Activated CD8-positive, alpha-beta memory T cell treated with anti-CD3 and anti-CD28 coated beads for 48 hours (primary cell): ENCODE results near the gene PPP6R1.

Experiments used
- DNase-seq, 3 experiments: peaks; one replicate each; pipeline ENCODE4 v3.0.0-alpha.2; 2020; ENCODE audit warnings: low read depth in 2 of 3, low spot score in 2 of 3

Gene PPP6R1

DNA sequence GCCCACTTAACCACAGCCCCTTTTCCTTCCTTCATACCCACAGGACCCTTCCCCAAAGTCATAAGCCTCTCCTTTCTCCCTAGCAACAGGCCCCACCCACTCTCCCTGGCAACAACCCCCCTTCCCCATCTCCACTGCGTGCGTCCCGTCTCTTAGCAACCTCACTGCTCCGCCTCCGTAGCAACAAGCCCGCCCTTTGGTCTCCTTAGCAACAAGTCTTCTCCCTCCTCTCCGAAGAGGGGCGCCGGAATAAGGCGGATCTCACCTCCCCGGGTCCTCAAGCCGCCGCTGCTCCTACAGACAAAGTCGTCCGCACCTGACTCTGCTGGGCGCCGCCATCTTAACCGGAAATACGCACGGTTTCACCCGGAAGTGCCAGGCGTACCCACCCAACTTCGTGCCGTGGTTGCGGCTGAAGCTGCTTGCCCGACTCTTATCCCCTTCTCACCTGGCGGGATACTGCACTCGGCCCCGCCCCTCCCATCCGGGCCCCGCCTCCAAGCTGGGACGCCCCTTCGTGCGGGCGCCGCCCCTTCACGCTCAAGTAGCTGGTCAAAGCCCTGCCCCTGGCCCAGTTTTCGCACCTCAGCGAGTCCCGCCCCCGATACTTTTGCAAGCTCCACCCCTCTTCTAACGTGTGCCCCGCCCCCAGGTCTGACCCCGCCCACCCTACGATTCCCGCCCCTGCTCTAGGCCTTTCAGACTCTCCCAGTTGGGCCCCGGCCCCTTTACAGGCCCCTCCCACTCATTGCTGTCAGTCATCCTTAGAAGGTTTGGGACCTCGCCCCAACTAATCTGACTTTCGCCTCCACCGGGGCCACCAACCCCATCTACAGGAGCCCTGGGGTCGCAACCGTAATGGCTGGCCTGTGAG is 21.2 kb upstream of the PPP6R1 start, which contains the start of gene HSPBP1:
Gene HSPBP1, minus strand, starts transcription at position 341 of the 874 bp plus-strand sequence. CDS start 502 bp downstream, outside the sequence.
- peak; percentile 93 to 95 (median 95) for DNase-seq

DNA sequence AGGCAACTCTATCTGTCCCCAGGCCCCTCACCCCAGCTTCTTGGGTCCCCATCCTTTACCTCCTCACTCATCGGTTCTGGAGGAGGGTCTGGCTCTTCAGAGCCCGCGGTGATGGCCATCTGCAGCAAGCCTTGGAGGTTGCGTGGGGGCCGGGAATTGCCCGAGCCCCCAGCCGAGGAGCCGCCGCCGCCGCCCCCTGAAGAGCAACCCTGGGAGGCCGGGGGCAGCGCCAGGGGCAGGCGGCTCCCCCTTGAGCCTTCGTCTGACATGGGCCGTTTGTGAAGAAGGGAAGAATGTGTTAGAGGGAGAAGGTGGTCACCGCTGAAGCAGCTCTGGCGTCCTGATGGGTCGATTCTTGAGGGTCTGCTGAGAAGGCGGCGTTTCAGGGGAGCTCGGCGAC is 20.5 kb upstream of the PPP6R1 start:
- no peak for DNase-seq

DNA sequence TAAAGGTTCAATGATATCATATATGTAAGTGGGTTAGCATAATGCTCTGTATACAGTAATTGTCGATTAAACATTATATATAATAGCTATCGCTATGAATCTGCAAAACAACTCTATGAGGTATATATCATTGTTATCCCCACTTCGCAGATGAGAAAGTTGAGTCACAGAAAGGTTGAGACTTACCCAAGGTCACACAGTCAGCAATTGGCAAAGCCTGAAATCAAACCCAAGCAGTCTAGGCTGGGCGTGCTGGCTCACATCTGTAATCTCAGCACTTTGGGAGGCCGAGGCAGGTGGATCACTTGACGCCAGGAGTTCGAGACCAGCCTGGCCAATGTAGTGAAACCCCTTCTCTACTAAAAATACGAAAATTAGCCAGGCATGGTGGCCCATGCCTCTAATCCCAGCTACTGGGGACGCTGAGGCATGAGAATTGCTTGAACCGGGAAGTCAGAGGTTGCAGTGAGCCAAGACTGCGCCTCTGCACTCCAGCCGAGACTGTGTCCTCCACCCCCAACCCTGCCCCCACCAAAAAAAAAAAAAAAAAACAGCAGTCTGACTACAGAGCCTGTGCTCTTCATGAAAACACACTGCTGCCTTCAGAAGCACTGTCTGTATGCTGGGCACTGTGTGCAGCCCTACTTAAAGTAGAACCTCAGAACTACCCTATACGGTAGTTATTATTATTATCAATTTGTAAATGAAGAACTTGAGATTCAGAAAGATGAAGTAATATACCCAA is 19.7 kb upstream of the PPP6R1 start:
- no peak for DNase-seq

DNA sequence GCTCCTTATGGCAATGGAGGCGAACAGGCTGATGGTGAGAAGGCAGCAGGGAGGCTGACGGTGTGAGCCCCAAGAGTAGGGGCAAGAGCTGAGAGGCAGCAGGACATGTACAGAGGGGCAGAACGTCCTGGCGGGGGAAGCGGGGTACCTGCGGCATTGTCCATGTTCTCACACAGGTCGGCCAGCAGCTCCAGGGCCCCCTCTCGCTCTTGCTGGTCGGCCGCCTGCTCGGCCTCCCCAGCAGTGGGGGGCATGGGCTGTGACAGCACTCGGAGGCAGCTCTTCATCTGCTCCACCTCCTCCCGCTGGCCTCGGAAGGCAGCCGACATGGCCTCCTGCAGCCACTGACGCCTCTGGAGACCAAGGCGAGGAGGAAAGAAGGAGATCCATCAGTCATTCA is 18.7 kb upstream of the PPP6R1 start:
- DNase-seq = no peak

DNA sequence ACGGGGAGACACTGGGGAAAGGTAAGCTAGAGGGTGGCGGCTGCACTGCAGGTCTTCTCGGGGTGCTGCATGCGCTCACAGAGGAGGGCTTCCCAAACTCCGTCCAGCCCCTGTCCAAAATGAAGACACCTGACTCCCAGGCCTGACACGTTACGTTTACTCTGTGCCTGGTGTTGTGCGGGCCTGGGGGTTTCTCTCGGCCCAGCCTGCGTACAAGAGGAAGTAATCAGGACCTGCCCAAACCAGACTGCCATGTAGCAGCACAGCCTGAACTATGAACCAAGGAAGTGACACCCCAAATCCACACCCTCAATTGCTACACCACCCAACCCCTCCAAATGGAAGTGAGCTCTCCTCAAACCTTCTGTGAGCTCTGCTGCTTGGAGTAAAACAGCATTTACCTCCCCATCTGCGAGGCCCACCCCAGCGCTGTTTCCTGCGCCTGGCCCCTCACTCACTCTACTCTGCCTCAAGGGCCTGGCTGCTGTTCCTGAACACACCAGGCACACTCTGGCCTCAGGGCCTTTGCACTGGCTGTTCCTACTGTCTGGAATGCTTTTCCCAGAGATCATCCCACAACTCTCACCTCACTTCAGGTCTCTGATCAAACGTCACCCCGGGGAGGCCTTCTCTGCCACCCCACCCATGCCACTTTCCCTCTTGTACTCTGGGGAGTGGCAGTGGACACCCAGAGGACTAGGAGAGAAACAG is 18.1 kb upstream of the PPP6R1 start:
- DNase-seq = no peak

DNA sequence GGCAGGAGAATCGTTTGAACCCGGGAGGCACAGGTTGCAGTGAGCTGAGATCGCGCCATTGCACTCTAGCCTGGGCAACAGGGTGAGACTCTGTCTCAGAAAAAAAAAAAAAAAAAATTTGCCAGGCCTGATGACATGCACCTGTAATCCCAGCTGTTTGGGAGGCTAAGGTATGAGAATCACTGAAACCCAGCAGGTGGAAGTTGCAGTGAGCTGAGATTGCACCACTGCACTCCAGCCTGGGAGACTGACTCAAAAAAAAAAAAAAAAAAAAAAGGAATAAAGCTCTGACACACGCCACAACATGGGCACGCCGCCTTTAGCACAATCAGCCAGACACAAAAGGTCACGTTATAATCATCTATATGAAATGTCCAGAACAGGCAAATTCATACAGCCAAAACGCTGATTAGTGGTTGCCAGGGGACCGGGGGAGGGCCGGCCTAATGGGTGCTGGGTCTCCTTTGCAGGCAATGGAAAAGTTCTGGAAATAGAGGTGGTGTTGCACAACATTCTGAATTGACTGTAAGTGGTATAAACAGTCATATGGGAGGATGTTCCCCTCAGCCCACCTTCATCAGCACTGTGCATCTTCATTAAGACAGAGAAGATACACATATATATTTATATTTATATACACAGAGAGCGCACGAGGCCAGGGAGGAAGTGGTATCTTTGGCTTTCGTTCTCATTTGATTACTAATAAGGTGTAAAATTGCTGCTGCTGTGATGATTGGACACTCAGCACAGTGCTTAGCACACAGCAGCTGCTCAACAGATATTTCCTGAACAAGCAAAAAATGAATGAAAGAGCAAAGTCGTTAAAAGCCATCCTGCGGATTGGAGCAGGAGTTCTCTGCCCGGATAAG is 17.3 kb upstream of the PPP6R1 start:
- no peak for DNase-seq

DNA sequence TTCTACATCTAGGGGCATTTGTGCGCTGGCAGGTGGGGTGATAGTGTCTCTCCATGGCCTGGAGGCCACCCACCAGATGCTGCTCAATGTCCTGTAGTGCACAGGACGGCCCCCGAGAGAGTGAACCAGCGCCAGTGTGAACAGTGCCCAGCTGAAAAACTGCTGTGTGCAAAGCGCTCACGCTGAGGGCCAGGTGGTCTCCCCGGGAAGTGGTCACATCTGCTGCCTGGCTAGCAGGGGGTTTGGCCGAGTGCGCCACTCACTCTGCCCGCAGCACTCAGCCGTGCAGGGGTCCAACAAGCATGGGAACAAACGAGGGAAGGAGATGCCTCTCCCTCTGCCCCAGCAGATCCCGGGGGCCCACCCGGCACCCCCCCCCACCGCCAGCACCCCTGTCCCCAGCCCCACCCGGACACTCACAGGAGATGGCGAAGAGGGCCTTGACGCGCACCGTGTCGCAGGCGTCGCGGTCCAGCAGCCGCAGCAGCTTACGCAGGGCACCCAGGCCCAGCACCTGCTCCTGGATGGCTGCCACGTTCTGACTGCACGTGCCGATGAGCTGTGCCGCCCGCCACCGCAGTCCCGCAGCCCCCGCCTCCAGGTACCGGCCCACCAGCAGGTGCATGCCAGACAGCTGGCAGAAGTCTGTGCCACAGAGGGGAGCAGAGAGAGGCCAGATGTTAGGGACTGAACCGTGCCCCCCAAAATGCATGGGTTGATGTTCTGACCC is 15.3 kb upstream of the PPP6R1 start:
- no peak for DNase-seq

DNA sequence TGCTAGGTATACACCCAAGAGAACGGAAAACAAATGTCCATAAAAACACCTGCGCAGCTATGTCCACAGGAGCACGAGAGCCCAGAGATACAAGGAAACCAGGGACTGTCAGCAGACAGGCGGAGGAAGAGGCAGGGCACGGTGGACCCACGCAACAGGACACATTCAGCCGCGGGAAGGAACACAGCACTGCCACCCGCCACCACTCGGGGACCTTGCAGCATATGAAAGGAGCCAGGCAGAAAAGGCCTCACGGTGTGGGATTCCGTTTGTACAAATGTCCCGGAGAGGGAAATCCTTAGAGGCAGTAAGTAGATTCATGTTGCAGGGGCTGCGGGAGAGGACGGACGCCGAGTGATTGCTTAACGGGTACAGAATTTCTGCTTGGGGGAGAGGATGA is 13.3 kb upstream of the PPP6R1 start:
- DNase-seq = no peak

DNA sequence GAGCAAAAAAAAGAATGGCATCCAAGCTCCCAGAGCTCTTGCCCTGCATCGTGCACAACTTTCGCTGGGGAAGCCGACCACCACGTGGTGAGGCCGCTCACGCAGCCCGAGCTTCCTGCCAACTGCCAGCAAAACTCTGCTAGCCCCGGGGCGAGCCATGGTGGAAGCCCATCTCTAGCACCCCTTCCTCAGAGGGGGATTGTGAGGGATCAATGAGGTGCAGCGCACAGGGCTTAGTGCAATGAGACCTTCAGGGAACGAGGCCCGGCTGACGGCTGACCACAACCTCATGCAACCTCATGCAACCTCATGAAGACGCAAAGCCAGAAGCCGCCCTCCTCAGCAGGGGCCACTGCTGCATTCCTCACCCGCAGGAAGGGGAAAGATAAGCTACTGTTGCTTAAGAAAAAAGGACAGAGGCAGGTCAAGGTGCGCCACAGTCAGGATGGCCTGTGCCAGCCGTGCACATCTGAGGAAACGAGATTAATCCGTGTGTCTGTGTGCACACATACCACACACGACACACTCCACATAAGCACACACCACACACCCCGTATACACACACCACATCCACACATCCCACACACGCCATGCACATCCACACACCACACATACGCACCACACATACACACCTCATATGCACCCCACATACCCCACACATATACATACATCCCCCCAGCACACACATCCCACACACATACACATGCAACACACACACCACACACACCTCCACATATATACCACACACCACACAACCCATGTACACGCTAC is 11.5 kb upstream of the PPP6R1 start:
- no peak for DNase-seq

DNA sequence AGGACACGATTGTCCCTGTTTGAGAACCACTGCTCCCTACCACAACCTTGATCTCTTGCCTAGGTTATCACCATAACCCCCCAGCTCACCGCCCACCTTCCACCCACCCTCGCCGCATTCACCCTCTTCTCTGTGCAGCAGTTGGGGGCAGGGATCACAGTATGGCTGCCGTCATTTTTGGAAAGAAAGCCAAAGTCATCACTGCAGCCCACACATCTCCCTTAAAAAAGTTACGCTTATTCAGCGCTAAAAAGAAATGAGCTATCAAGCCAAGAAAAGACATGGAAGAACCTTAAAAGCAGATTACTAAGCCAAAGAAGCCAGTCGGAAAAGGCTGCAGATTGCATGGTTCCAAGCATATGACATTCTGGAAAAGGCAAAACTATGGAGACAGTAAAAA is 10.5 kb upstream of the PPP6R1 start:
- no peak for DNase-seq

DNA sequence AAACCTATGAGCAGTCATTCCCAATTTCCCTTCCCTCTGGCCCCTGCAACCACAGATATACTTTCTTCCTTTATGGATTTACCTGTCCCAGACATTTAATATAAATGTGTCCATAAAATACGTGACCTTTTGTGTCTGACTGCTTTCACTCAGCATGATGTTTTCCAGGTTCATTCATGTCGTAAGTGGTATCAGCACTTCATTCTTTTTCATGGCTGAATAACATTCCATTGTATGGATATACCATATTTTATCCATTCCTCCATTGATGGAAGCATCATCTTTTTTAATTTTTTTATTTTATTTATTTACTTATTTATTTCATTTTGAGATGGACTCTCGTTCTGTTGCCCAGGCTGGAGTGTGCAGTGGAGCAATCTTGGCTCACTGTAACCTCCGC is 8.0 kb upstream of the PPP6R1 start:
- DNase-seq = no peak

DNA sequence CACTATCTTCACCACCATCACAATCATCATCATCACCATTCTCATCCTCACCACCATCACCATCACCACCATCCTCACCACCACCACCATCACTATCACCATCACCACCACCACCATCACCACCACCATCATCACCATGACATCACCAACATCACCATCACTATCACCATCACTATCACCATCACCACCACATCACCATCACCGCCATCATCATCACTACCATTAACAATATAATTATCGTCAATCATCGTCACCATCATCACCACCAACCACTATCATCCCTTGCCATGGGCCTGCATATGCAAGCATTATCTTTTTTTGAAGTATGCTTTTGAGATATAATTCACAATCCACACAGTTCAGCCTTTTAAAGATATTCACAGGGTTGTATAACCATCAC is 7.6 kb upstream of the PPP6R1 start:
- no peak for DNase-seq

DNA sequence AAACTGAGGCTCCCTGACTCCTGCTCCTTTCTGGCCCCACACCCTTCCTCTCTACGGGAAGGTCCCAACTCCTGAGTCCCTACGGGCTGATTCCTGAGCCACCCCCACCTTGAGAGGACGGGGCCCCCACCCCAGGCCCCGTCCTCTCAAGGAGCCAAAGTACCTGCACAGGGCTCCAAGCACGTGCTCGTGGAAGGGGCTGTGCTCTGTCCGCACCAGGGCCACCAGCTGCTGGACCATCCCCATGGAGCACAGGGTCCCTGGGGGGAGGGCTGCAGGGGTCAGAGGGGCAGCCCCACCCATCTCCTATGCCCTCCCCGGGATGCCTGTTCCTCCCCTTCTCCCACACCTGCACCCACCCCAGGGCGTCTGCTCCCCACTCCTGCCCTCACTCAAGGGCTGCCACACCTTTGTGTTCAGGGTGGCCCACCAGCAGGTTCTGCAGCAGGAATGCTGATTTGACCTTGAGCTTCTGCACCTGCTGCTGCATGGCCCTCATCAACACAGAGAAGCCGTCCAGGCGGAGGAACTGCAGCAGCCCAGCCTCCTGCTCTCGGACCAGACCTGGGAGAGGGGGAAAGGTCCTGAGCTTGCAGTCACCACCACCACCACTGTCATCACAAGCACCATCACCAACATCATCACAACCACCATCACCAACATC is 7.0 kb upstream of the PPP6R1 start:
- DNase-seq = no peak

DNA sequence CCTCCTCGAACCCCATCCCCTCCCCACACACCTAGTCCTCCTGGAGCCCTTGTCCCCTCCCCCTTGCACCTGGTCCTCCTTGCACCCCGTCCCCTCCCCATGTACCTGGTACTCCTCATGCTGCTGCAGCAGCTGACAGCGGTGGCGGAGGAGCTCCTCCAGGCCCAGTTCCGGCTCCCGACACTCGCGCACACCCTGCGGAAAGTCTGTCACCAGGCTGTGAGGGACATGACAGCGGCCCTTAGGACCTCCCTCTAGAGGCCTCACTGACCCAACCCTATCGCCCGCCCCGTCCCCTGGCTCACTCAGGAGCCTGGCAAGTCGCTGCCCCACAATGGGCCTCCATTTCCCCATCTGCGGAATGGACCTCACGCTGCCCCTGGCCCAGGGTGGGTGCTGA is 6.4 kb upstream of the PPP6R1 start:
- DNase-seq = no peak

DNA sequence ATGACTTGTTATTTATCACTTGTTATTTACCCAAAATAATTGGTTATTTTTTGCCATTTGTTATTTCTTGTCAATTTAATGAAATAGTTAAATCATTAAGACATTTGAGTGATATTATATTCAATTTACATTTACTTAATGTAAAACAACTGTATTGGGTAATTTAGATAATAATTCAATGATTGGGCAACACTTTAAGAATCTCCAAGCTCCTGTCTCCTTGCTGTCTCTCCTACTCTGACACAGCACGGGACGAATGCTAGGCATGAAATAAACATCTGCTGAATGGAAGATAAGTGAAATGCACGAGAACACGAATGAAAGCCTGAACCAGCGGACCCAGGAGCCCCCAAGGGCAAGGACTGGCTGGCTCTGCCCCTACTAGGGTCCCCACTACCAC is 5.7 kb upstream of the PPP6R1 start:
- no peak for DNase-seq

DNA sequence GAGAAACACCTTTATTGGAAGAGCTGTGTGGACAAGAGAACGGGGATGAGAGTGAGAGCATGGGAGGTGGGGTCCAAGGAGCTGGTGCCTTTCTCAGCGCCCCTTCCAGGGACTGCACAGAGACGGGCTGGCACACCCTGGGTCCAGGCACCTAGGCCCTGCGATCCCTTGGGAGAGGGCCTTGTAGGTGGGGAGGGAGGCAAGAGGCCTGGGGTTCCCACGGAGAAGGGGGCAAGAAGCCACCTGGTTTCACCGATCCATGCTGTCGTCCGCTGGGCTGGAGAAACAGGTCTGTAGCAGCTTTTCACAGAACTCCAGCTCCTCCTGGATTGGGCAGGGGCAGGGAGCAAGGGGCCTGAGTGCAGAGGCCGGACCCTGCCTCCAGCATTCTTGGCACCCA is 3.5 kb upstream of the PPP6R1 start:
- DNase-seq = no peak

DNA sequence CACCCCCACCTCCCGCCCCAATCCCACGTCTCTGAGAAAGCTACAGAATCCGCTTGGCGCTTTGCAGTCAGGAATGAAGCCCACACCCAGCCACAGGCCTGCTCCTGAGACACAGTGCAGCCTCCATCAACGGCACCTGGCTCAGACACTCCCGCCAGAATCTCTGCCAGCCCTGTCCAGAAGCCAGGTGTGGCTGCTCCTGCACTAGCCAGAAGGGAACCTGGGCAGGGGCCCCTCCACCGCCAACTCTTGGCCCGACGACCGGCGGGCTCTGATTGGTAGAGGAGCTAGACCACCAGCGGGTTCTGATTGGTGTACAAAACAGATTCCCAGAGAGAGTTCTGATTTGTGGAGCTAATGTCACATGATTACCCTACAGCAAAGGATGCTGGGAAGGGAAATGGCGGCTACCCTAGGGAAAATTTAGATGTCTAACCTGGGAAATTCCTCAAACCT is 2.9 kb upstream of the PPP6R1 start:
- DNase-seq = no peak

DNA sequence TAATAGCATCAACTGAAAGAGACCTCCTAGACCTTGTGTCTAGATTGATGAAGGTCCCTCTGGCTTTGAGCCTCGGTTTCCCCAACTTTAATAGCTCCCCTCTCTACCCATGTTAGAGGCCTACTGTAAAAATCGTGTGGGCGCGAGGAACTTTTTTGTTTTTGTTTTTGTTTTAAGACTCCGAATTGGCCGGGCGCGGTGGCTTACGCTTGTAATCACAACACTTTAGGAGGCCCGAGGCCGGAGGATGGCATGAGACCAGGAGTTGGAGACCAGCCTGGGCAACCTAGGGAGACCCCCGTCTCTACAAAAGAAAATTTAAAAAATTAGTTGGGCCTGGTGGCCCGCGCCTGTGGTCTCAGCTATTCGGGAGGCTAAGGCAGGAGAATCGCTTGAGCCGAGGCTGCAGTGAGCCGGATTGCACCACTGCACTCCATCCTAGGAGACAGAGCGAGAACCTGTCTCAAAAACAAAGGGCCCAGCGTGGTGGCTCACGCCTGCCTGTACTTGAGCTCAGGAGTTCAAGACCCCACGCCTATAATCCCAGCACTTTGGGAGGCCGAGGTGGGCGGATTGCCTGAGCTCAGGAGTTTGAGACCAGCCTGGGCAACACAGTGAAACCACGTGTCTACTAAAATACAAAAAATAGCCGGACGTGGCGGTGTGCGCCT is 858 bp upstream of the PPP6R1 start:
- no peak for DNase-seq
